AG20443 (cell line): Measurements from ENCODE around the gene HLTF.

Source experiments
- DNase-seq: peaks from one replicate; pipeline ENCODE4 v3.0.0; 2012; ENCODE audit warnings: low spot score, mixed read lengths

The HLTF gene

DNA sequence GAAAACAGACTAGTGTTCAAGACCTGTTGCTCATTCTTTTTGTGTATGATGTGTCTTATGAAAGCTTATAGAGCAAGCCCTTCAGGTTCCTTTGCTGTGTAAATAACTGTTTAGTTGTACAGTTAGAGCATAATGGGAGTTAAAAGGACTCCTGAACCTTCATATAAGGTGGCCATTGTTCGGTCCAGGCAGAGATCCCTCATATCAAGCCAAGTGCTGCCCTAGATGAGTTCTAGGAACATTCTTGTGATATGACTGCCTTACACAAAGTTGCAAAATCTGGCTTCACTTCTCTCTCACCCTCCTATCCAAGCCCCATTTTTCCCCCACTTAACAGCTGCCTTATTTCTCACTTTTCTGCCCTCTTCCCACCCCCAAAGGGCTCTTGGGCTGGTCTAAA, 68.1 kb downstream of the HLTF start:
- peak; percentile 39 for DNase-seq

DNA sequence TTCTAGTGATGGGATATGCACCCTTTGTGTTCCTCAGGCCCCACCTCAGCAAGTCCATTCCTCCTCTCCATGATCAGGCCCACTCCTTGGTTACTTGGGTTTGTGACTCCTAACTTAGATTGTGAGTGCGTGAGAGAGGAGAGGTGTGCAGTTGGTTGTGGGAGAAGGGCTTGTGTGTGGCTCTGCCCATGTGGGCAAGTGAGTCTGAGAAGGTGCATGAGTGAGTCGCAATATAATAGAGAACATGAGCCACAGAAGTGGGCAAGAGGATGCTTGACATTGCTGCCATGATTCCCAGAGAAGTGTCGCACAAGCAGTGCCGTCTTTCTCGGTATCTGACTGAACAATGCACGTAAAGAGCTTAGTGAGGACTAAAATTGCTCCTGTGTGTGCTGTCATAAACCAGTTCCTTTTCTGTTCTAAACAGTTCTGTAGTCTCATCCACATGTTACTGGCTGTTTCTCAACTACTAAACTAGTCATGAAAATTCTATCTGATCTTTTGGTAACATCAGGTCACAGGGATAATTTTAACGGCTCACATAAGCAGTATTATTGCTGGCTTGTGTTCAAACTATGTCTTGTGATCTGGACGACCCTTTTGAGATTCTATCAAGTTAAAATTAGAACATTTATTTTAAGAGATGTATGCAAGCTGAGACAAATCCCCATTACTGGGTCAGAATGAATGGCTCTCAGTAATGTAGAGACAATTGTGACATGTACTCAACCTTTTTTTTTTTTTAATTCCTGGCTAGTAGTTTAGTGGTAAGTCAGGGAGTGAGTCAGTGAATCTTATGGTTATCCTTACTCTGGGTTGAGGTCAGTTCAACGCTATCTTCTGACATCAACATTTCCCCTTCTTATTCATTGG, 69.4 kb downstream of the HLTF start:
- DNase-seq = peak; percentile 79

DNA sequence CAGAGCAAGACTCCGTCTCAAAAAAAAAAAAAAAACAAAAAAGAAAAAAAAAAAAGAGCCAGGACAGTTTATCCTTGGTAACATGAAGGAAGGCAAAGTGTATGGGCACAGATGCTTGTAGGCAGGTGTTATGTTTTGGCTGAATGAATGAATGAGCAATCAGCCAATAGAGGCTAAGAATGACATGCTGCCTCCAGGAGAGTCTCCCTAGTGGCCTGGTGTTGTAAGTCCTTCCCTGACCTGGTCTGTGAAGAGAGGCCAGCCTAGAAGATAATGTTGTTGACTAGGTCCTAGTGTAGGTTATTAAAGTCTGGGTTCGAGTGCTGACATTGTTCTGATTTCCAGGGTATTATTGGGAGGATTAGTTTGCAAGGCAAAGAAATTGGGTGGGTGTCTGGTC, 70.1 kb downstream of the HLTF start:
- DNase-seq = no peak

DNA sequence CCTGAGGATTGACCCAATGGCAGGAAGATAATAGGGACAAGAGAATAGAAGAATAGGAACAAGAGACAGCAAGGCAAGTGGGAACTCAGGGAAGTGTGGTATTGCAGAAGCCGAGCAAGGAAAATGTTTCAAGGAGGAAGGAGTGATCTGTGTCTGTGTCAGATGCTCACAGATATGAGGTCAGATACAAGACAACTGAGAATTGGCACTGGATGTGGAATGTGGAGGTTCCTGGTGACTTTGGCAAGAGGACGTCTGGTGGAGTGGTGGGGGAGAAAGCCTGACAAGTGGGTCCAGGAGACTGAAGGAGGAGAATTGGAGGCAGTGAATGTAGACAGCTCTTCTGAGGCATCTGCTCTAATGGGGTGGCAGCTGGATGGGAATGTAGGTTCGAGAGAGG, 70.9 kb downstream of the HLTF start:
- peak; percentile 19 for DNase-seq

DNA sequence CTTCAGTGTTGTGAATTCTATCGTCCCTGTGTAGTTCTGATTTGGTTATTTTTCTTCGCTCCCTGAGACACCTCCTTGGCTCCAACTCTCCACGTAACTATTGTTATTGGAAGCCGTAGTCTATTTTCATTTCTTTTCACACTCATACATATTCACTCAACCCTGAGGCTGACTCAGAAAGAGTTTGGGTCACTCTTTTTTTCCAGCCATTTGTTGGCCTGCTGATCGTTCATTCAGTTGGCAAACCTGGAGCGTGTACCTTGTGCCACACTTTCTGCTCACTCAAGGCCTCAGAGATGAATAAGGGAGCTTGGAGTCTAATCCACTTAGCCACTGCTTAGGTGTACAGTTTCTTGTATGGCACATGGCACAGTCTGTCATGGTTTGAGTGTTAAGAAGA, 72.6 kb downstream of the HLTF start:
- DNase-seq = no peak

DNA sequence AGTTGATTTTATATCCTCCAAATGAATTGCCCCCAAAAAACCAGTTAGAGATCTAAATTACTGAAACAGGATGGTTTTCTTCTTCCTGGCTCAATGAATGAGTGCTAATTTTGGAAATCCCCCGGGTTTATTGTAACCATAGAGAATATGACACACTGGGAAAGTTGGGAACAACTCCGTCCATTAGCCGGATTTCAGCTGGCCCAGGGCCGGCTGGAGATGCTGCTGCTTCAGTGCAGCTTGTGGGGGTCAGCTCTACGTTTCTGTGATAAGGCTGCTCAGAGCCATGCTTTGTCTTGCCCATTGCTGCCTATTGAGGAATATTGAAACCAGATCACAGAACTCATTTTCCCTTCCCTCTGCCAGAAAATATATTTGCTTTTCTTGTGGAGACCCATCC, 74.7 kb downstream of the HLTF start:
- no peak for DNase-seq

DNA sequence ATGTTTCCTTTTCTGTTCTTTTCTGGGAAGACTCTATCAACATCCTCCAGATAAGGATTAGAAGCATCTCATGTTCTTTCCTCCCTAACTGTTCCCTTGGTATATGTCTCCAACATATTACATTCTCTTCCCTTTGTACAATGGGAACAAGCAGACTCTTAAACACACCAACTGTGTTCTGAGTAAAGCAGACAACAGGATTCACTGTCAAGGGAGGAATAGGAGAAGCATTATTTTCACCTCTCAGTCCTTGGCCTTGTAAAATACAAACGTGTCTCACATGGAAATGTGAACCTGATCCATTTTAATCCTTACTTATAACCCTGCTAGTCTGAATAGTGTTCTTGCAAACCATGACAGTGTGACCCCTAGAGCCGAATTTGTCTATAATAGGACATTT, 75.4 kb downstream of the HLTF start:
- DNase-seq = no peak

DNA sequence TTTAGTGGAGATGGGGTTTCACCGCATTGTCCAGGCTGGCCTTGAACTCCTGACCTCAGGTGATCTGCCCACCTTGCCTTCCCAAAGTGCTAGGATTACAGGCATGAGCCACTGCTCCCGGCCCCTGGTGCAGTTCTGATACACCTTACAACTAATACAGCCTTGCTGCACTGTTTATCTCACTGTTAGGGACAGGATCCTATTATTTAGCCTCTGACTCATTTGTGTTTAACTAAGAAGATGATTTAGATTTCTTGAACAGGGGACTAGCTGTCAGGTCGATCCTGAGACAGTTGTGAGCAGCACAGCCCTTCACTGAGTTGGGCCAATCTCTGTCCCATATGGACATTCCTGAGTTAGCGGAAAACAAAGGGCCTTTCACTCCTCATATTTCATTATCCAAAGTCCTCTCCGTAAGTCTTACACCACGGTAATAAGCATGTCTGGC, 75.8 kb downstream of the HLTF start:
- DNase-seq = no peak

DNA sequence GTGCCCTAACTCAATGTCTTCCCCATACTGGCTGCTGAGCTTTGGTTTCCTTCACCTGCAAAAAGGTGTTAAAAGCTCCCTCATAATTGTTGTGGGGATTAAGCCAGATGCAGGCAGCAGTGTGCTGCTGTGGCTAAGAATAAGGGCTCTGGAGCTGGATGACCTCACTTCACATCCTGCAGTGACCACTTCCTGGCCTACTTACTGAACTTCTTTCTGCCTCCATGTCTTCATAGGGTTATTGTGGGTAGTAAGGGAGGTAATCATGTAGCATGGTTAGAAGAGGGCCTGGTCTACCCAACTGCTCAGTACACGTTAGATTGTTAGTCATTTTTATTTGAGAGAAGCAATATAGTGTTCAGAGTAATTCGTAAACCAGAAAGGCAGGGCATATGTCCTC, 76.6 kb downstream of the HLTF start:
- DNase-seq = no peak

DNA sequence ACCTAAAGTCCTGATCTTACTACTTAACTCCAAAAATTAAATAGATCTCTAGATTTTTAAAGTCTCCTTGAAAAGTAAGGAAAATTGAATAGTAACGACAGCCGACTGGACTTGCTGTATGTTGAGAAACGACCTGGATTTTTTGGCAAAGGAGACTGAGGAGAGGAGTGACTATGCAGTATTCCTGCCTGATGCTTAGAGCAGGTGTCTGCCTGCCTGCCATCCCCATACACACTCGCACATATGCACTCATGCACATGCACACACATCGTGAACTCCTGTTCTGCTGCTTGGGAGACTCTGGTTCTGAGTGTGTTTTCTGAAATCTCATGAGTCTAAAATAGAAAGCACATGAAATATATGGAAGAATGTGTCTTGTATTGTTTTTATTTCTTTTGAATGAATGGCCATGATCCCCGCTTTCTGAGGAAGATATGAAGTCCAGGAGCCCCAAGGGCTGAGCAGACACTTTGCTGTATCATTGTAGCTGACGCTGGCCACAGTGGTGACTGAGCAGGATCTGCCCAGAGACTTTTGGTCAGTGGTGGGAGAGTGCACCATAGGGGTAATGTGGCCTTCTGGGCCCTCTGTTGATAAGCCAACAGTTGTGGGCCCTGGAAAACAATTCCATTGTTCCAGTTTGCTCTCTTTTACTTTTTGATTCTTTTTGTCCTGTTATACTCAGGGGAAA, 78.6 kb downstream of the HLTF start:
- DNase-seq = no peak

DNA sequence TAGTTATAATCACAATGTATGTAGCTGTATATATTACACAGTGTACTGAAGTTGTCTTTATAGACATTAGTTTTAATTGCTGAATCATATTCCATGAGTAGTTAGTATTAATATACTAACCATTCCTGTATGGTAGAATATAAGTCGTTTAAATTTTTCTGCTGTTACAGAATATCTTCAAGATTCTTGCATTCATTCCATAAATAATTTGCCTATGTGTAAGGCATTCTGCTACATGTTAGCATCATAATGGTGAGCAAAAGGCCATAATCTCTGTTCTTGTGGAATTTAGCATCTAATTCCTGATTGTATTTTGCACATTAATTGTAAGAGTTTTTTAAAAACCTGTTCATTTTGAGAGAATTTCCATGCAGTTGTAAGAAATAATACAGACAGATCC, 80.9 kb downstream of the HLTF start:
- no peak for DNase-seq

DNA sequence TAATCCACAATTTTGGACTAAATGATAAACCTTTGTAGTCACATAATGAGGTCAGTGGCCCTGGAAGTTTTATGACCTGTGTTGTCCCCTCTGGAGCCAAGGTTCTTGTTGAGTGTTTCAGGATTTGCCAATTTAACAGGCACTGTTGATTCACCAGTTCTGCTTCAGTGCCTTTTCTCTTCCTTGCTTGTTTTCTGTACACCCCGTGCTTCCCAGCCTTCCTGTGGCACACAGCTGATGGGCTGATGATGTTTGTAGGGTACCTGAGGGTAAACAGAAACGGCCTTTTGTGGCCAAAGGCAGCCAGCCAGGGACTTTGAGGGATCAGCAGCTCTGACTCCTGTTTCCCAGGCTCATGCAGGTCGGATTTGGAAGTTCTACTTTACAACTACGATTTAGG, 81.7 kb downstream of the HLTF start:
- DNase-seq = no peak

DNA sequence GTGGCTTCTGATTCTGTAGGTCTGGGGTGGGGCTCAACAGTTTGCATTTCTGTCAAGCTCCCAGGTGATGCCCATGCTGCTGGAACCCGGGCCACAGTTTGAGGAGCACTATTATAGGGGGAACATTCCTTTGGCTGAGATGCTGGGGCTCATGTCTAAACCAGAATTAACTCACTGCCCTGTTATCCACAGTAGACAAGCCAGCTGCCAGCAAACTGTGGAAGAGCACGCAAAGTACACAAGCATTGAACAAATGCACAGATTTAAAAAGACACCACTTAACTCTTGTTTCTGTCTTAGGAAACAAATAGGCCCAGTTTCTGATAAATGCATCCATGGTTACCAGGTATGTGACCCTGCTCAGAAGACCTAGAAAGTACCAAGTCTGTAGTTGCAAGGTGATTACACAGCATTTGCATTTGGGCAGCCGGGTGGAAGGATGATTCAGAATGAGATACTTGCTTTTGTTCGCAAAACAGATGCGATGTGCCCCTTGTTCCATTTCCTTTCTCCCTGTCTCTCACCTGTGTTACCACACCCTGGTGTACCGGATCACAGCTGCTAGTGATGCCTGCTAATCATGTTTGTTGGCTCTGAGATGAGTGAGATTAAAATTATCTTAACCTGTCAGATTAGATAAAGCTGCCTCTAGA, 82.6 kb downstream of the HLTF start:
- no peak for DNase-seq

DNA sequence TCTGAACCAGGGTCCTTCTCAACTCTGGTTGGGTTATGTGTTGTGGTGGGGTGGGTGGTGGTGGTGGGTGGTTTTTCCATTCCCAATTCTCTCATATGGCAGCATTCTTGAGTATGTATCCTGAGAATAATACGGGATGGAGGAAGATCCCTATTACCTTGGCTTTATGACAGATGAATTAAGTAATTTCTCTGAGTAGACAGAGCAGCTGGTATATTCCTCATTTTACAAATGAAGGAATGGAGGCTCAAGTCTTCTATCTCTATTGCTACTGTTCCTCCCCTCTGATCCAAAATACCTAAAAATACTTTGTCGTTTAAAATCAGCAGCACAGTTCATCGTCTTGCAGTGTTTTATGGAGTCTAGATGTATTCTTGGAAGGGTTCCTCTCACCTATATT, 84.6 kb downstream of the HLTF start:
- DNase-seq = no peak

DNA sequence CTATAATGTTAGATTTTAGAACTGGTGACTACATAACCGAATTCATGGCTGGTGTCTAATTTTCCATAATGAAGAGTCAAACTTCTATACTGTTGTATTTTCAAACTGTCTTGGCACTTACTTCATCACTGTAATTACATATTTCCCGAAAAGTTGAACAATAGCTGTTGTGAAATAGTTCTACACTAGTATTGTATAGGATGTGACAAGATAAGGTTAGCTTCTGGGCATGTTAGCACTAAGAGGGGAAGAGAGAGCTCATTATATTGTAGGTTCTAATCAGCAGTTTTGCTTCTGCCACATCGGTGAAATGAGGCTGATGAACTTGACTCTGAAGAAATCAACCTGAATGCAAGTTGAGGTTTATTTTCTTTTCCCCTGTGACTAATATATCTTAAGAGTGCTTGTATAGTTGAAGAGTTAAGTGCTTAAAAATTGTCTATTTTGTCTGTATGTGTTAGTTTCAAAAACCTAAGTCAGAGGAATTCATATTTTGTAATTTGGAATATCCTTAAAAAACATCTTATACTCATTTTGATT, 86.1 kb downstream of the HLTF start:
- DNase-seq = no peak

DNA sequence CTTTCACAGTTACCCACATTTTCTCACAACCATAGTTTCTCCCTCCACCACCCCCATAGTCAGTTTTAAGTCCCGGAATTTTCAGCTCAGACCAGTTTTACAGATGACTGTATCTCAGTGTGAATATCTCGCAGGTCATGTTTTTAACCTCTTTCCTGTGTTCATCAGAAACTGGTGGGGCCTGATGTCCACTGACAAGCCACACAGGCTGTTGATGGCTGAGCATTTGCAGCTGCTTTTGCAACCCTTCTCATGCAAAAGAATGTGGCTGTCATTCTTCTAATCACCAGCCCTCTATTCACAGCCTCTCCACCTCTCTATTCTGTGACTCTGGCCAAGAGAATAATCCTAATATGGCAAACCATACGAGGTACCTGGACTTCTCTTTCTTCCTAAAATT, 86.5 kb downstream of the HLTF start:
- no peak for DNase-seq

DNA sequence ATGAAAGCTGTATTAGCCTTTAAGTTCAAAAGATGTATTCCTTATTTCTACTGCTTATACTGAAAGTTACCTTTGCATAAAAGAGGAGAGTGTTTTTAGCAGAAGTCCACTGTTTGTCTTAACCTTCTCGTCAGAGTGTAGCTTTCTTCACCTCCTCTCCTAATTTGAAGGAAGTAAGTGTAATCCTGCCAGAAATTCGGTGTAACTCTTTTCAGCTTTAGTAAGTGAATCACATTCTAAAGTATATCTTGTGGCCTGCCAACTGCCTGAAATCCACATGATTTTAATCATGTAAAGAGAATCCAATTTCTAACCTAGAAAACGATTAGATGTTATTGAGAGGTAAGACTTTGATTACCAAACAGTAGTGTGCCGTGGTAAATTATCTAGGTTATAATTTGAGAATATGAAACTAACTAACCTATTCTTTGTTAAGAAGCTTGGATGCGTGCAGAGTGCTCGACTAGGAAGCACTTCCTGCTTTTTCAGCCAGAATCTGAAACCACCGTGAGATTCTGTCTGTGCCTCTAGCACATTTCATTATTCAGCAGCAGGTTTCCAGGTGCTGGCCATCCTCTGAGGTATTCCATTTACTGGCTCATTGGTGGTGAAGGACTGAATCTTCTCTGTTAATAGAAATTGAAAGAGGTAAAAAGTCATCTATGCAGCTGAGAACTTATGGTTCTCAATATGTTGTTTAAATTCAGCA, 87.5 kb downstream of the HLTF start:
- no peak for DNase-seq

DNA sequence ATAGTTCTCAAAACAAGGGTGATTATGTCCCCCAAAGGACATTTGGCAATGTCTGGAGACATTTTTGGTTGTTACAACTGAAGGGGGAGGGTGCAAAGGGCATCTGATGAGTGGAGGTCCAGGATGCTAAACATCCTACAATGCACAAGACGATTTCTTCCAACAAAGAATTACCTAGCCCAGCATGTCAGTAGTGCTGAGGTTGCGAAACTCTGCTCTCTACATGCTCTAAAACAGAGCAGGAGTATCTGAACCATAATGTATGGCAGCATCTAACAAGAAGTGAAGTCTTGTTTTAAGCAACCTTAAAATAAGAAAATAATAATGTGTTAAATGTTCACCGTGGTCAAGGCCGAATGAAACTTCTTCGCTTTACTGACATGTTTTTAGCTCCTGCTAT, 88.0 kb downstream of the HLTF start:
- DNase-seq = no peak

DNA sequence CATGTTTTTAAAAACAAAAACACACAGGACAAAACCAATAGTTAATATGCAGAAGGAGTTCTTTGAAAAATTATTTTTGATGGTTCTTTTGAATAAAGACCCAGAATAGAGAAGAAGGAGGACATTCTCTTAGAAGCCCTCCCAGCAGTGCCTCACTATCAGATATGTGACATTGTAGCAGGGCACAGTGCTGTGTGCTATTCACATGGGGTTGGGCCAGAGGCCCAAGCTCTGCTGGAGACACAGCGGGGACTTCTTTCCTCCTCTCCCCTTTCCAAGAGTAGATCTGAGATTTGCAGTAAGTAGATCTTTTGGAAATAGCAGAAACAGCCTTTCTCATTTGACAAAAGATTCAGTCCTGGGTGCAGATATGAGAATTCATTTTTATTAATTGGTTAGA, 88.7 kb downstream of the HLTF start:
- no peak for DNase-seq

DNA sequence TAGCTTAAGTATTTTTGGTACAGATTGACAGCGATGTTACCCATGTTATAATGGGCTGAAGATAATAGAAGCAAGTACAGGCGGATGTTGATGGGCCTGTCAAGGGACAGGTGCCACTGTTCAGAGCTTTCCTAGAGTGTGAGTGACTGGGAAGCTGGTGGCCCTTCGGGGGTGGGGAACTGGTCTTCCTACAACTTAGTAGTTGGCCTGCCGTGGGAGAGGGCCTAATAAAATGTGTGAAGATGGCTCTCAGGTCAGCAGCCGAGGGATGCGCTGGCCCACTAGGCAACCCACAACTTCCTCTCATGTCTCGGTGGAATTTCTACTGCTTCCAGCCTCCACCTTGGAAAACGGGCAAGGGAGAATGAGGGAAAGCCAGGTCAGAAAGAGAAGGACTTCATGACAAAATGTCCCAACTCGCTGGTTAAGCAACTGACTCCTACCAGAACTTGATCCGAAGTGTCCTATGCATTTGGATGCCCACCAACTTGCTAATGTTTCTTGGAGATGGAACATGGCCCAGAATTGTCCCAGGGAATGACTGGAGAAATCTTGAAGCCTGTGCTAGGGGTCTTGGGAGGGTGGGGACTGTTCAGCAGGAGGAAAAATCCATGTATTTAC, 93.6 kb downstream of the HLTF start:
- no peak for DNase-seq

DNA sequence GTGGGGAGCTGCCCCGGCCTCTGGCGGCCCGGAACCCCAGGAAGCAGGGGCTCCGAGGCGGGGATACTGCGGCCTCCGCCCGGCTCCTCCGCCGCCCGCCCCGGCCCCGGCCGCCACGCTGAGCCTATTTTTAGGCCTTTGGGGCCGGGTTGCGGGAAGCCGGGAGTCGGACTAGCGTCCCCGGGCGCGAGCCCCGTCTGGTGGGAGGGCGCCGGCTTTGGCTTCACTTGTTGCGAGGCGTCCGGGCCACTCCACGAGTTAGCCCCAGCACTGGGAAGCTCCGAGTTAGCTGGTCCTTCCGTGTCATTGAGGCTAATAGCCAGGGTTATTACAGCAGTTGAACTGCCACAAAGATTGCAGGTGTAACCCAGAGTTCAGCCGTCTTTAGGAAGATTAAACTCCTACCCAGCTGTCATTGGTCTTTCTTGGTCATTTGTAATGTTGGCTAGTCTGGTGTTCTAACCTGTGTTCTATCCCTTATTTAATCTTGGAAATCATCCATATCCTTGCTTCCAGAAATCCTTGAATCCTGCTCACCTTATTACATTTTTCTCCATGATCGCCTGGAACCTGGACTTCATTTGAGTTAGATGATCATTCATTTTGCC, 94.2 kb downstream of the HLTF start:
- DNase-seq = peak; percentile 68
